HG03060 (cell line): ENCODE measurements around the gene SNX14.
"Not testable (repeated sequence)": the region's sequence is repeated elsewhere in the genome, so short reads cannot be mapped to it uniquely, and the experiment has no call there.

ENCODE experiments used
- ATAC-seq: cut with Tn5 transposase; IDR thresholded peaks from one replicate; pipeline ENCODE4 v1.9.1; 2021; ENCODE audit warnings: low read depth, moderate number of reproducible peaks; ENCODE audit not compliant: unreplicated experiment

Gene SNX14

GRCh38 chr6:85524281-85524680 is 69.4 kb downstream of the SNX14 start:
- not testable (repeated sequence) for ATAC-seq

DNA sequence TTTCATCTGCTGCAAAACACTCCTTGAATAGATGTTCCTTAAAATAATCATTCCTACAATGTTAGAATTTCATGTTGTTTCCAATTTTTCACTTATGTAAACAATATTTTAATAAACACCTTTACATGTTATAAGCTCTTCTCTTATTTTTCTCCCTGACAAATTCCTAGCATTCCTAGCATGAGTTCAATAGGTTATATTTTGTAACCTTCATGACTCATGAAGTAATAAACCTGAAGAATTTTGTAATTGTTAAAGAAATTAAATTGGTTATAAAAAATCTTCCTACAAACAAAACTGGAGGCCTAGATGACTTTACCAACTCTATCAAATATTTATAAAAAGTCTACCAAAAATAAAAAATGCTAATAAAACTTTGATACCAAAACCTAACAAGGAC is 77.5 kb downstream of the SNX14 start:
- no peak for ATAC-seq

DNA sequence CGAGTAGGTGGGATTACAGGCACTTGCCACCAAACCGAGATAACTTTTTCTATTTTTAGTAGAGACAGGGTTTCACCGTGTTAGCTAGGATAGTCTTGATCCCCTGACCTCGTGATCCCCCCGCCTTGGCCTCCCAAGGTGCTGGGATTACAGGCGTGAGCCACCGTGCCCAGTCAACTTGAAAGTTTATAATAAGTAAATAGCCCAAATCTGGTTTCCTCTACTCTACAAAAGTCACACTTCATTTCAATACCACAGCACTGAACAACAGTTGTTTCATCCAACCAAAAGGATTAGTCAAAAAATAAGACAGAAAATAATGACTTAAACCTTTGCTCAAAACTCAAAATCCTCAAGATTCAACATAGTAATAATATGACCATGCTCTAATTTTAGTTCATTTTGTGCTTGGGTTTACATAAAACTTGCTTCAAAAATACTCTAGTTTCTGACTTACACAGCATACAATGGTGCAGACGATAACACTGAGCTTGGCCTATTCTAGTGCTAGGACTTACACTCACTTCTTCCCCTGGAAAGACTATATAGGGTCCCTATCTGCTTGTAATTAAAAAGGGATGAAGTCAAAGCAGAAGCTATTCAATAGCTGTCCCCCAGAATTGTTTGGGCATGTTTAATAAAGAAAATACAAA is 87.1 kb downstream of the SNX14 start:
- ATAC-seq: no peak

GRCh38 chr6:85498596-85499258 is 94.9 kb downstream of the SNX14 start:
- no peak for ATAC-seq

DNA sequence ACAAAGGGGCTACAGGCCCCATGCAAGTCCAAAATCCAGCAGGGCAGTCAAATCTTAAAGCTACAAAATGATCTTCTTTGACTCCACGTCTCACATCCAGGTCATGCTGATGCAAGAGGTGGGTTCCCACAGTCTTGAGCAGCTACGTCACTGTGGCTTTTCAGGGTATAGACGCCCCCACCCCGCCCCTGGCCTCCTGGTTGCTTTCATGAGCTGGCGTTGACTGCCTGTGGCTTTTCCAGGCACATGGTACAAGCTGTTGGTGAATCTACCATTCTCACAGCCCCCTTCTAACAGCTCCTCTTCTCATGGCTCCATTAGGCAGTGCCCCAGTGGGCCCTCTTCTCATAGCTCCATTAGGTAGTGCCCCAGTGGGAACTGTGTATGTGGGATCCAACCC is 96.8 kb downstream of the SNX14 start:
- no peak for ATAC-seq

DNA sequence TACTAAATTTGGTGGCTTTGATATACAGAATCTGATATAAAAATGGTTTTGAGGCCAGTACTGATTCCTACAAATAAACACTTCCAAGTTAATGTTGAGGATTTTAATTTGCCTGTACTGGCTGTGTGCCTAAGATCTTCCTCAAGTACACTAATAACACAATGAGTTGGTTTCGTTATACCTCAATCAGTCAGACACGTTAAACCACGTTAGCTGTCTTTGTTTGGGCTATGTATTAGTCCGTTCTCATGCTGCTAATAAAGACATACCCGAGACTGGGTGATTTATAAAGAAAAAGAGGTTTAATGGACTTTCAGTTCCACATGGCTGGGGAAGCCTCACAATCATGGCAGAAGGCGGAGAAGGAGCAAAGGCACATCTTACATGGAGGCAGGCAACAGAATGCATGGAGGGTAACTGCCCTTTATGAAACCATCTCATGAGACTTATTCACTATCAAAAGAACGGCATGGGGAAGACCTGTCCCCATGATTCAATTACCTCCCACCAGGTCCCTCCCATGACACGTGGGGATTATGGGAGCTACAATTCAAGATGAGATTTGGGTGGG is 97.6 kb downstream of the SNX14 start:
- no peak for ATAC-seq

GRCh38 chr6:85494547-85495536 is 98.8 kb downstream of the SNX14 start:
- ATAC-seq: no peak

DNA sequence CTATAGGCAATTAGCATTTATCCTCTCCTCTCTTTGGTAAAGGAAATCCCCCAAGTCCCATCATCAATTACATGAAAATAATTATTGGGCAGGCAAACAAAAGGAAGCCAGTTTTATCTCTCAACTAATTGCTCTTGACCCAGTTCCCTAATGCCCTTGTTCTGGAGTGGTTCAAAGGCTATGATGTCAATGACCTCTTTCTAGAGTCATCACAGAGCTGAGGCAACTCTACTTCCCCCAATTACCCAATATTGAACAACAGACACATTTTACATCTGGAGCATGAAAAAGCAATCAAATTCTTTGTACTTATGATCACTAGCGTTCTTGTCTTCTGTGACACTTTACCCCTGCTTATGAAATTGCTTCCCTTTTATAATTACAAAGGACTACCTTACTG is 100.3 kb downstream of the SNX14 start:
- no peak for ATAC-seq

DNA sequence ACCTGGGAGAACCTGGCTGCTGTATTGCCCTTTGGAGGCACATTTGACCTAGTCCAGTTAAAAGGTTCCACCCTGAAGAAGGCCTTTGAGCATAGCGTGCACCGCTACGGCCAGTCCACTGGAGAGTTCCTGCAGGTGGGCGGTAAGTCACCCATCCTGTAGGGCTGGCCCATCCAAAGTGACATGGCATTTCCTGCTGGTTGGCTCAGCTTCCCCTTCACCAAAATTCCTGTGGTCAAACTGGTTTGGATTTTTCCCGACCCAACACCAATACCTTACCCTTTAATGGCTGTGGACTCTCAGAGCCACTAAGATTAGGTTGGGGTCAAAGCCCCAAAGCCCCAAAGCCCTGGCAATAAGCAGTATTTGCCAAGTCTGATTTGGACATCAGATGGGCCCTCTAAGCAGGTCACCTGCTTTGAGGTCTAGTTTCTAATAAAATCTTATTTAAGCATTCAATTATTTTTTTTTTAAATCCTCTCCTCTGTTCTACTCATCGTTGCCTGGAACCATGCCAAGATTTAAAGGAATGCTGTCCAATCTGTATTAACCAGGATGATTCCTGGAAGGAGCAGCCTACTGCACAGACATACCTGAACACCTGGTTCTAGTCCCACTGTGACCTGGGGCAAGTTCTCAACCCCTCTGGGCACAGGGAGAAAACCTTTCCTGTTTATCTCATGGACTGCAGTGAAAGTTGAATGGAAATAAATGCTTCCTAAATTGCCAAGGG is 103.0 kb downstream of the SNX14 start:
- no peak for ATAC-seq

DNA sequence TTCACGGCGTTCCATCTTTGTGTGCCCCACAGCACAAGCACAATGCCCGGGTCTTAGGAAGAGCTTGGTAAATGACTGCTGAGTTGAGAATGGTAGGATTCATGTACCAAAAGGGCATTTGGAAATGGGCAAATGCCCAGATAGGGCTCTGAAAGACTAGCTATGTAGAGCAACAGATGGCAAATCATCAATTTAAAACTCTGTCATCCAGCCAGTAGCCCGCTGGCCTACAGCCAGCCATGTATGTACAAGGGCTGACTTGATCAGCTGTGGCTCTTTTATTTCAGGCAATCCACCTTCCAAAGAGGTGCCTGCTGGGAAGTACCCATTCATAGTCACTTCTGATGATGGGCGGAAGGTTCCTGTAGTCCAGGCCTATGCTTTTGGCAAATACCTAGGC is 108.7 kb downstream of the SNX14 start:
- ATAC-seq: no peak

DNA sequence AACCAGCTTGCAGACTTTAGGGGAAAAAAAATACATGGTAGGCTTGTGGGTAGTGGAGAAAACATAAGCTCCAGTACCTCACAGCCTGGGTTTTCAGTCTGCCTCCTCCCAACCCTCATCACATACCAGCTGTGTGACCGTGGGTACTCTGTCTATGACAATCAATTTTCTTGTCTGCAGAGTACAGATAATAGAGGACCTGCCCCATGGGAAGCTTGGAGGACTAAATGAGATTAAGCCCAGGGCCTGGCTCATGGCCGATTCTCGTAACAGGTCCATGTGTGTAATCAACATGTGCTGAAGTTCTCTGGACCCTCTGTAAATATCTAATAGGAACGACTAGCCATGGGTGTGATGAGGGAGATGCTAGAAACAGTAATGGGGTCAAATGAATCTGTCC is 109.8 kb downstream of the SNX14 start:
- ATAC-seq: no peak

GRCh38 chr6:85482905-85483700 is 110.6 kb downstream of the SNX14 start:
- ATAC-seq: peak; percentile 71

GRCh38 chr6:85482206-85482904 is 111.3 kb downstream of the SNX14 start:
- ATAC-seq: no peak

GRCh38 chr6:85479208-85479607 is 114.5 kb downstream of the SNX14 start:
- ATAC-seq: no peak

DNA sequence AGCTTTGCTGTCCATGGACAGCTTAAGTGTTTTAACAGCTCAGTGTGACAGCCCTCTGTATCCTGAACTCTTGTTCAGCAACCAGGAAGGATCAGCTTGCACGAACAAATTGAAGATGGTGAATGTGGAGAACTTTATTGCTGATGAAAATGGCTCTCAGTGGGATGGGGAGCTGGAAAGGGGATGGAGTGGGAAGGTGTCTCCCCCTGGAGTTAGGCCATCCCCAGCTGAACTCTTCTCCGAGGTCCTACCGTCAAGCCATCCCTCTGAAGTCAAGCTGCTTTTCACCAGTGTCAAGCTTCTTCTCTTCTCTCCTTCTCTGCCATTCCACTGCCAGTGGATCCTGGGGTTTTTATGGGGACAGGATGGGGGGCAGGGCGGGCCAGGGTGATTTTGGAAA is 117.1 kb downstream of the SNX14 start:
- no peak for ATAC-seq

GRCh38 chr6:85473748-85474147 is 119.9 kb downstream of the SNX14 start:
- no peak for ATAC-seq

DNA sequence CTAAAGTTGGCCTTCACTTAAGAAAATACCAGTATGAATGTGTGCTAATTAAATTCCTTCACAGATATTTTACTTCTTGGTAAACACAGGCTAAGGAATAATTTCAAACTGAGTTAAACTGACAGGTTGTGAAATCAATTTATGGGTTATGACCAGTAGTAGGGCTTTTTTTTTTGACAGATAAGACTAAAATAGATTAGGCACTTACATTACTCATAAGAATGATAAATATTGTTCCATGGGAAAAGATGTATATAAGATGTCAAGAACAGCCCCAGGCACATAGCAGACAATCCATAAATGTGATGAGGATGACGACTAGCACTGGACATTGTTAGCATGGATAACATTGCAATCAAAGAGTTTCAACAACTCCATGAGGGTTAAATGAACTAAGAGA is 120.9 kb downstream of the SNX14 start:
- ATAC-seq: no peak

DNA sequence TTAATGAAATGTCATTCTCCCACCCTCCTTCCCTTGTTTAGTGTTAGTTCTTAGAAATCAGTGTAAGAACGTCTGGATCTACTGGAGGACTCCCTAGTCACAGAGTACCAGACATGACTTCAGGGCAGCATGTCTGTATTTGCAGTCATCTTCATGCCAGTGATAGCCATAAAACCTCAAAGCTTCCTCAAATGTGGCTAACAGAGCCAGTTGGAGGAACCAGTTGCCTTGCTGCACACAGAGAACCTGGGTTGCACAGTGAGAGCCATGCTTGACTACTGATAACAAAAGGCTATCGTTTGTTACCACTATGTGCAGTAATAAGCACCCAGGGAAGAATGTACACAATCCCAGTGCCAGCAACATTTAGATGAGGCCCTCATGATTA is 123.6 kb downstream of the SNX14 start:
- ATAC-seq: no peak
